Fibroblast of lung (primary cell): ENCODE data around the gene TNFRSF21. TPM values are rescaled to one million over a fixed set of nuclear protein-coding genes. Genes with fewer than 3 reads are reported as not detected.

Experiments used
- DNase-seq, 2 donors: peaks; one replicate each; pipeline versions ENCODE4 v3.0.0 to v3.0.0-alpha.2; 2010; ENCODE audit warnings: low read depth in 2 of 2
- H2AFZ ChIP-seq: 2 replicates; pipeline ENCODE4 v1.5.1; 2012; ENCODE audit warnings: low read length, control low read depth, inconsistent platforms
- H3K27ac ChIP-seq: 2 replicates; pipeline ENCODE4 v1.5.1; 2011; ENCODE audit warnings: low read length, control low read depth; ENCODE audit not compliant: insufficient read depth
- H3K27me3 ChIP-seq: 2 replicates; pipeline ENCODE4 v1.5.1; 2011; ENCODE audit warnings: mild to moderate bottlenecking, low read length; ENCODE audit not compliant: control insufficient read depth, insufficient read depth
- H3K36me3 ChIP-seq: 2 replicates; pipeline ENCODE4 v1.5.1; 2011; ENCODE audit warnings: low read length; ENCODE audit not compliant: control insufficient read depth, insufficient read depth
- H3K4me1 ChIP-seq: 2 replicates; pipeline ENCODE4 v1.5.1; 2011; ENCODE audit warnings: low read length; ENCODE audit not compliant: control insufficient read depth, insufficient read depth; ENCODE audit errors: extremely low read depth
- H3K4me2 ChIP-seq: 2 replicates; pipeline ENCODE4 v1.5.1; 2011; ENCODE audit warnings: low read length, control low read depth; ENCODE audit not compliant: insufficient read depth; ENCODE audit errors: extremely low read depth
- H3K4me3 ChIP-seq, 4 experiments: fragments of 200-600 bp in 1 of 4; sonication (generic) in 1 of 4; replicated peaks in 1 of 4; 2 replicates each; pipeline ENCODE4 v1.5.1; 2011 to 2016; ENCODE audit warnings: low read length in 4 of 4, low read depth in 3 of 4, mild to moderate bottlenecking in 3 of 4, control low read depth in 2 of 4, inconsistent platforms in 1 of 4, mixed read lengths in 1 of 4; ENCODE audit not compliant: insufficient read depth in 1 of 4; ENCODE audit errors: control extremely low read depth in 1 of 4
- H3K79me2 ChIP-seq: 2 replicates; pipeline ENCODE4 v1.5.1; 2012; ENCODE audit warnings: mild to moderate bottlenecking, low read length, inconsistent platforms; ENCODE audit not compliant: control insufficient read depth, insufficient read depth
- H3K9ac ChIP-seq: 2 replicates; pipeline ENCODE4 v1.5.1; 2011; ENCODE audit warnings: mild to moderate bottlenecking, low read length, control low read depth; ENCODE audit not compliant: insufficient read depth
- H3K9me3 ChIP-seq: 2 replicates; pipeline ENCODE4 v1.5.1; 2012; ENCODE audit warnings: low read depth, low read length; ENCODE audit not compliant: control insufficient read depth, insufficient read depth
- H4K20me1 ChIP-seq: 2 replicates; pipeline ENCODE4 v1.5.1; 2011; ENCODE audit warnings: low read length; ENCODE audit not compliant: control insufficient read depth, insufficient read depth; ENCODE audit errors: extremely low read depth
- CTCF ChIP-seq, 2 donors: IDR thresholded peaks in 1 of 2; conservative IDR thresholded peaks in 1 of 2; 1 replicate in 1 of 2; 2 replicates in 1 of 2; pipeline ENCODE4 v1.5.1; 2011 to 2012; ENCODE audit warnings: low read length in 2 of 2, control low read depth in 1 of 2, inconsistent platforms in 1 of 2, low read depth in 1 of 2, mild to moderate bottlenecking in 1 of 2
- EZH2 ChIP-seq: IDR thresholded peaks from 2 replicates; pipeline ENCODE4 v1.5.1; 2012; ENCODE audit warnings: low read length, control low read depth, mild to moderate bottlenecking; ENCODE audit errors: missing control alignments
- polyA plus RNA-seq, 2 donors: library from polyadenylated mRNA; depleted of rRNA in 1 of 2; stranded (reverse) in 1 of 2; unstranded in 1 of 2; fragments of >200 nt; gene quantifications; 2 replicates each; pipeline ENCODE4 v1.2.1, GENCODE V29; 2011 to 2012; ENCODE audit warnings: missing spikeins in 1 of 2
- total RNA-seq: library from RNA; depleted of rRNA; stranded (reverse); fragments of >200 nt; gene quantifications from 2 replicates; pipeline ENCODE4 v1.2.1, GENCODE V29; 2014

TNFRSF21 gene
- total and polyA plus RNA-seq, 2 donors (not counting 1 experiment from before 2014, with no cell fraction given): 4.8 to 8.9 TPM

- Histone ChIP-seq H3K79me2 (no peaks in the 10 kb centered on the region), H3K4me1 (no peaks in the 10 kb centered on the region), H3K27ac (no peak overlapping the region), H4K20me1 (no peaks in the 10 kb centered on the region), H3K4me3 (no peak overlapping the region), H3K9me3 (no peaks in the 10 kb centered on the region), H3K27me3 (no peaks in the 10 kb centered on the region), H3K4me2 (no peak overlapping the region), H3K9ac (no peak overlapping the region), H3K36me3 (no peaks in the 10 kb centered on the region), H2AFZ (no peak overlapping the region)
- peak in 1 of 2 donors; percentile 13 for DNase-seq
- TF ChIP-seq EZH2: no peak
- no peak for TF ChIP-seq CTCF (conservative IDR thresholded peaks at IDR 0.05 in 1 of 2, IDR thresholded peaks at IDR 0.05 in 1 of 2; ENCODE audit: low read depth in 1 of 2, low read length in 2 of 2)
These were observed 113.6 kb downstream of the TNFRSF21 start for GRCh38 chr6:47196113-47196512.

- H3K4me3 ChIP-seq: no peak overlapping the region
- H3K27ac ChIP-seq: no peak overlapping the region
- TF ChIP-seq CTCF (conservative IDR thresholded peaks at IDR 0.05 in 1 of 2, IDR thresholded peaks at IDR 0.05 in 1 of 2; ENCODE audit: low read depth in 1 of 2, low read length in 2 of 2): no peak
- TF ChIP-seq EZH2: no peak
- H2AFZ ChIP-seq: no peak overlapping the region
- no peaks in the 10 kb centered on the region for H3K79me2 ChIP-seq
- H4K20me1 ChIP-seq: no peaks in the 10 kb centered on the region
- H3K36me3 ChIP-seq: no peaks in the 10 kb centered on the region
- H3K9ac ChIP-seq: no peak overlapping the region
- H3K27me3 ChIP-seq: no peaks in the 10 kb centered on the region
- no peak overlapping the region for H3K4me2 ChIP-seq
- no peaks in the 10 kb centered on the region for H3K4me1 ChIP-seq
- peak in 1 of 2 donors; percentile 90 for DNase-seq
- H3K9me3 ChIP-seq: no peaks in the 10 kb centered on the region
These were observed 114.6 kb downstream of the TNFRSF21 start for GRCh38 chr6:47195011-47195650.

- Histone ChIP-seq H3K27ac (no peak overlapping the region), H3K79me2 (no peaks in the 10 kb centered on the region), H3K9me3 (no peaks in the 10 kb centered on the region), H3K4me3 (no peak overlapping the region), H2AFZ (no peak overlapping the region), H4K20me1 (no peaks in the 10 kb centered on the region), H3K4me1 (peaks cover 7% of the 10 kb centered on the region), H3K27me3 (no peaks in the 10 kb centered on the region), H3K36me3 (no peaks in the 10 kb centered on the region), H3K4me2 (no peak overlapping the region), H3K9ac (no peak overlapping the region)
- TF ChIP-seq EZH2: no peak
- no peak for TF ChIP-seq CTCF (conservative IDR thresholded peaks at IDR 0.05 in 1 of 2, IDR thresholded peaks at IDR 0.05 in 1 of 2; ENCODE audit: low read depth in 1 of 2, low read length in 2 of 2)
- DNase-seq: peak; percentile 57 to 87
These were observed 121.1 kb downstream of the TNFRSF21 start for GRCh38 chr6:47188588-47189021.
